CD4-positive, alpha-beta T cell treated with Interleukin-15 for 1 hour (primary cell): Measurements from ENCODE around the gene ERF.

Experiments used
- DNase-seq: peaks from one replicate; pipeline ENCODE4 v3.0.0-alpha.2; 2020

ERF gene

DNA sequence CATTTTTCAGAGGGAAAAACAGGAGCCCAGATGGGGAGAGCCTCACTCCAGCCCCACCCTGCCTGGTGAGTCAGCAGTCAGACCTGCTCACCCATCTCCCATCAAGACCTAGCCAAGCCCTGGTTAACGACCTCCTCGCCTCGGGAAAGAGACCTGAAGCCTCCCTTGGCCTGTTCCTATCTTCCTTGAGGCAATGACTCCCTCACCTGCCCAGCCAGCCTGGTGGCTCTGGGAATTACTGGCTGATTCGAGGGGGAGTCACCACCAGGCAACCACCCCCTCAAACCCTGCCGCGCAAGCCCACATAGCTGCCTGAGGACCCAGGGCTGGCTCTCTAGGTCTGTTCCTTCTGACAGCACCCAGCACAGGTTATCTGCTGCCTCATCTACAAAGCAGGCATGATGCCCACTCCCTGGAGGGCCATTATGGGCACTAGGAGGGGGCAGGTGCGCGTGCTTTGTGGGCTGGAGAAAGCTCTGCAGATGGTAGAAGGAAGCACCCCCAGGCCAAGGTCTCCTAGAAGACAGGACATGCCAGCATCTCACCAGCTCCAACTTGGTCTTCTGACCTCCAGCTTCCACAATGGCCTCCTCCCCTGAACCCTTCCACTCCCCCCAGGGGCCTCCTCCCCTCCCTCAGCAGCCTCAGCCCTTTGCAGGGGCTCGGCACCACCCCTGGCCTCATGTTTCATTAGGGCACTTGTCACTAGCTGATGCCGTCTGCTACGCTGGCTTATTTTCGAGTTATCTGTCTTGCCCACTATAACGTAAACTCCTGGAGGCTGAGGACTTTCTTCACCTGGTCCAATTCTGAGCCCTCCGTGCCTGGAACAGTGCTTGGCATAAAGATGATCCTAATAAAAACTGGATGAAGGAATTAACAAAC, 47.8 kb downstream of the ERF start:
- DNase-seq = no peak

DNA sequence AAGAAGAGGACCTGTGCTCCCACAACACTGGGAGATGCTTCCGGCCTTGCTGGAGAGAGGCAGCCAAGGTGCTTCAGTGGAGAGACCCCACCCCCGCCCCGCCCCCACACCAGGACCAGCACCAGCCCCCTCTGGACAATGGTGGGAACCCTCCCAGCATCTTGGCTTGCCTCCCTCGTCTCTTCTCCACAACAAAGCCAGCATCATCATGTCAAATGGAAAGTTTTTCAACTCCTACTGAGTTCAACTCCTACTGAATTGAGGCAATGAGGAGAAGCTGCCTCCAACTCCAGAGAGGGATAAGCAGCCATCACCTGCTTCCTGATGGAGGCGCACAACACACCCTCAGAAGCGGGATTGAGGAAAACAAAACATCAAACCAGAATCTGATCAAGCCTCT, 50.3 kb downstream of the ERF start:
- DNase-seq = no peak

DNA sequence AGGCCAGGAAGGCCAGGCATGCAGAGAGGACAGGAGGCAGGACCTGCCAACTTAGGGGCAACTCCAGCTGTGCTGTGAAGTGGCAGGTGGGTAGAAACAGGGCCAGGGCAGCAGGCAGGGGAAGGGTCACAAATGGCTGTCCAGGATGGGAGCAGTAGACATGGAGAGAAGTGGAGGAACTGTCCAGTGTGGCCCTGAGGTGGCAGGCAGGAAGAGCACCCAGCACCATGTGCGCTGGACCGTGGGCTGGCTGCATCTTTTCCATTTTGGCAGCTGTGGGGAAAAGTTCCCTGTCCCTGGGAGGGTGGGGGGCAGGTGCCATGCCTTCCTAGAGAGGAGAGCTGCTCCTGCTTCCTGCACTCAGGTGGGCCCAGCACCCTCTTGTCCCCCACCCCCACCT, 51.2 kb downstream of the ERF start:
- no peak for DNase-seq

DNA sequence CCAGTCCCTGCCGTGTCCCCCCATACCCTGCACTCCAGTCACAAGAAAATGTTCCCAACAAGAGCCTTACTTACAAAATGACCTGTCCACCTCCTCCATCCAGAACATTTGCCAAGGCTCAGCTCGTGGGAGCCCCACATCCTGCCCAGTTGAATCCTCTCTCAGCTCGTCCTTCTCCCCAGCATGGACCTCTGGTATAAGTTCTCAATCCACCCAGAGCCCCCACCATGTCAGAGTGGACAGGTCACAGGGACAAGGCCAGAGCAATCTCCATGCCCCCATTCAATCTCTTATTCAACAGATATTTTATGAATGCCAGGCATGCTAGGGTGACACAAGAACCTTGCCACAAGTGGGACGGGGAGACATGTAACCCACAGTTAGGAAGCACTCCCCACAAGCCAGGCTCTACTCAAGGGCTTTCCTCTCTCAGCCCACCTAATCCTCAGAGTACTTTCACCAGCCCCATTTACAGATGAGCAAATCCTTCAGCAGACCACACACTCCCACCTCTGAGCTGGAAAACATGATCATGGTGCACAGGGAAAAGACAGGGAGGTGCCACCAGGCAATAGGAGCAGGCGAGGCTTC, 52.5 kb downstream of the ERF start:
- DNase-seq = no peak

DNA sequence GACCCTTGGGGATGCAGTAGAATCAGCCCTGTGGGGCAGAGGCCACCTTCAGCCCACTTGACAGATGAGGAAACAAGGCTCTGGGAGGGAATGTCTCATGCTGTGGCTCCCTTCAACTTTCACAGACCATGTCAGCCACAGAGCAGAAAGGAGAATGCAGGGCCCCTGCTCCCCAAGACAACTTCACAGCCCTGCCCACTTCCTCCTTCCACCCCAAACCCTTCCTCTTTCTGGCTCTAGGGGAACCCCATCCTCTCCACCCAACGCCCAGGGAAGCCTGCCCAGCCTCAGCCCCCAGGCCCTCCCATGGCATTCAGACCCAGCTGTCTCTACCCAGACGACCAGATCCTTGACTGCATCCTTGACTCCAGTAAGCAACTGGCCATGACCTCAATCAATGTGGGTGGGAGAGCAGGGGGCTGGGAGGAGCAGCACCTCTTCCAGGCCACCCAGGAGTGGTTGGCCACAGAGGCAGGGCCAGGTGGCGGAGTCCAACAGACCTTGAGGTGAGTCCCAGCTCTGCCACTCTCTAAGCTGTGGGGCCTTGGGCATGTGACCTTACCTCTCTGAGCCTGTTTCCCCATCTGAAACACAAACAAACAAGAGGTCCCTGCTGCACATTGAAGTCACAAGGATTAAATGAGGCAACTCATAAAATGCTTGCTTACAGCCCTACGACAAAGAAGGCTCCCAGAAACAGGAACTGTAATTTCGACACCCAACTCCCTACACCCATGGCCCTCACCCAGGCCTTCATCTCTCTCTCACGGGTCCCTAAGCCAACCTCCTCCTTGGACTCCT, 53.2 kb downstream of the ERF start:
- DNase-seq = peak; percentile 86

DNA sequence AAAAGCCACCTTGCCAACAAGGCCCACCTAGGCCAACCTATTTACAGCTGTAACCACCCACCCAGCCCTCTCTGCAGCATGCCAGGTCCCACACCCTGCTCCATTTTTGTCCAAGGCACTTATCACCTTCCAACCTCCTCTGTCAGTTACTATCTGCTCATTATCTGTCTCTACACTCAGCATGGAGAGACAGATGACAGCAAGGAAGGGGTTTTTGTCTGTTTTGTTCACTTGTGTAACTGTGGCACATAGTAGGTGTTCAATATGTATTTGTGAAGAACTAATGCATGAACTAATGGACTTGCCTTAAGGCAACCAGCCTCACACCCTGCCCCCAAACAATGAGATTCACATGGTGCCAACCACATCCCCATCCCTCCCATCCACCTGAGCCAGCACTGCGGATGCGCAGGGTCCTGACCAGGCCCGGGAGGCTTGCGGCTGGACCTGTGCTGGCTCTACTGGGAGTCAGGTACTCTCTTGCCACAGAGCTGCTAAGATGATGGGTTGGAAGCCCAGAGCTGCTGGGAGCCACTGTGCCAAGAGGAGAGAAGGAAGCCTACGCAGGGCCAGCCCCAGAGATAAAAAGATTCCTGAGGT, 54.7 kb downstream of the ERF start:
- no peak for DNase-seq

DNA sequence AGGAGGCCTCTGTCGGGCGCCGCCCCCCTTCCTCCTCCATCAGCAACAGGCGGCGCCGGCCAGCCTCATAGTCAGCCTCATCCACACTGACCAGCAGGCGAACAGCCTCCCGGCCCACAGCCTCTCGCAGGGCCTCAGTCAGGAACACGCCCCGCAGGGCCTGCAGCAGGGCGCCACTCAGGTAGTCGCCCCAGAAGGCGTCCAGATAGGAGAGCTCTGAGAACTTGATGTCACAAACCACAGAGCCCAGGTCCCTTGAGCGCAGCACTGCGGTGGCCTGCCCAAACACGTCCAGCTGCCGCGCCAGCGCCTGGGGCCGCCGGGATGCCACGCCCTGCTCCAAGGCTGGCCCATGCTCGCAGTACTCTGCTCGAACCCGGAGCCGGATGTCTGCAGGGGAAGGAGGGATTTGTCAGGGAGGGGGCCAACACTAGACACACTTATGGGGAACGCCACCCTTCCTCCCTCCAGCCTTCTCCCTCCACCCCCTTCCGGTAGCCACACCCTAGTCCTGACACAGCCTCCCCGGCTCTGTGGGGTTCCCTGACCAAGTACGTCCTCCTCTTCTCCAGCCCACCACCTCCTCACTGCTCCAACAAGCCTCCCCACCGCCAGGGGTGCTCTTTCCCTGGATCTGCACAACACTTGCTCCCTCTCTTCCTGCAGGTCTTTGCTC, 55.4 kb downstream of the ERF start:
- DNase-seq = peak; percentile 82

DNA sequence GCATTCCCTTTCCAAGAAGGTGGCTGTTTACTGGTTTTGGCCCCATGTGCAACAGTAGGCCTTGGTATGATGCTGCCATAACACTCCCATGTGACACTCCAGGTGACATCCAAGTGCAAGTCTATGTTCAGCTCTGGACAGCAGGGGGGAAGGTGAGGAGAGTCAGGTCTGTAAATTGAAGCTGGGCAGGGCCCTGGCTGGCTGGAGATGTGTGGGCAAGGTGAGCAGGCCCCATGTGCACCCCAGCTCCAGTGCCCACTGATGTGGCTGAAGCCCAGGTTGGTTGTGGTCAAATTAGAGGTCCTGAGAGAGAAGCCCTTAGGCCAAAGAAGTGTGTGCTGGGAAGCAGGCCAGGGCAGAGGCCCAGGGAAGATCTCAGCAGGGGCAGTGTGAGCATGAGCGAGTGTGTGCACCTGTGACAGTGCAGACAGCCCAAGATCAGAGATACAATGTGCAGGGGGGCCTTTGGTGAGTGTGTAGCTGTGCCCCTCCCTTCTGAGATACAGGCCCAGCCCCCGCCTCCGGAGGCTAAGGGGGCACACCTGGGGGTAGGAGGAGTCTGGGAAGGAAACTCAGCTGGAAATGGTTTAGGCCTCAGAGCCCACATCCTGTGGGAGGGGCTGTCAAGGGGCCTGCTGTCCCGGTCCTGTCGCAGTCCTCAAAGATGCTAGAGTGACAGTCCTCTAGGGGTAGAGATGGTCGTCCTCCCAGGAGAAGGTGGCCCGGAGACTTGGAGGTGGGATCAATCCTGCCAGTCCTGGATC, 56.1 kb downstream of the ERF start:
- peak; percentile 81 for DNase-seq
